Activated naive CD8-positive, alpha-beta T cell treated with anti-CD3 and anti-CD28 coated beads for 36 hours (primary cell): ENCODE data around the gene PCBP2. TPM values are rescaled to one million over a fixed set of nuclear protein-coding genes. Genes with fewer than 3 reads are reported as not detected.

Source experiments
- DNase-seq: peaks from one replicate; pipeline ENCODE4 v3.0.0; 2021
- H3K27ac Mint-ChIP-seq: one replicate; pipeline ENCODE4 v1.8.0; 2022; ENCODE audit warnings: mild to moderate bottlenecking, moderate library complexity, mixed read lengths
- H3K27me3 Mint-ChIP-seq: one replicate; pipeline ENCODE4 v1.8.0; 2022; ENCODE audit warnings: mild to moderate bottlenecking, mixed read lengths
- H3K36me3 Mint-ChIP-seq: one replicate; pipeline ENCODE4 v1.8.0; 2021; ENCODE audit warnings: mild to moderate bottlenecking, mixed read lengths
- H3K4me1 Mint-ChIP-seq: one replicate; pipeline ENCODE4 v1.8.0; 2021; ENCODE audit warnings: mixed read lengths
- H3K4me3 Mint-ChIP-seq: one replicate; pipeline ENCODE4 v1.8.0; 2022; ENCODE audit warnings: mild to moderate bottlenecking, moderate library complexity, mixed read lengths
- H3K9me3 Mint-ChIP-seq: one replicate; pipeline ENCODE4 v1.8.0; 2022; ENCODE audit warnings: mixed read lengths
- total RNA-seq, 2 experiments: library from RNA; stranded (reverse); gene quantifications; one replicate each; pipeline ENCODE4 v1.2.3, GENCODE V29; 2021

Gene PCBP2
- total RNA-seq, 2 experiments from 2014 or later = 1,052 to 1,089 TPM

- H3K27ac Mint-ChIP-seq = no peak overlapping the region
- H3K36me3 Mint-ChIP-seq = peaks cover 4% of the 10 kb centered on the region
- no peaks in the 10 kb centered on the region for H3K27me3 Mint-ChIP-seq
- H3K4me1 Mint-ChIP-seq = peaks cover 29% of the 10 kb centered on the region
- no peaks in the 10 kb centered on the region for H3K9me3 Mint-ChIP-seq
- DNase-seq = no peak
- no peak overlapping the region for H3K4me3 Mint-ChIP-seq
Measured at GRCh38 chr12:53489242-53489864, 37.5 kb downstream of the PCBP2 start.

- no peak for DNase-seq
- Mint-ChIP-seq H3K4me1 (peaks cover 21% of the 10 kb centered on the region), H3K27ac (peak overlapping the region; percentile 73)
Measured at GRCh38 chr12:53492188-53492587, 40.3 kb downstream of the PCBP2 start.

GRCh38 chr12:53492830-53493609 lies 41.1 kb downstream of the PCBP2 start:
- Mint-ChIP-seq H3K4me3 (peak overlapping the region; percentile 87), H3K9me3 (no peaks in the 10 kb centered on the region), H3K4me1 (peaks cover 22% of the 10 kb centered on the region), H3K36me3 (no peaks in the 10 kb centered on the region), H3K27me3 (no peaks in the 10 kb centered on the region), H3K27ac (peak overlapping the region; percentile 84)
- peak; percentile 90 for DNase-seq

More at GRCh38 chr12:53492188-53492587, 40.3 kb downstream of the PCBP2 start:
- Mint-ChIP-seq H3K27me3 (no peaks in the 10 kb centered on the region), H3K36me3 (peaks cover 2% of the 10 kb centered on the region), H3K9me3 (no peaks in the 10 kb centered on the region), H3K4me3 (peak overlapping the region; percentile 62)

- Mint-ChIP-seq H3K4me3 (peak overlapping the region; percentile 87), H3K27me3 (no peaks in the 10 kb centered on the region), H3K36me3 (no peaks in the 10 kb centered on the region), H3K9me3 (no peaks in the 10 kb centered on the region), H3K27ac (peak overlapping the region; percentile 84), H3K4me1 (peaks cover 29% of the 10 kb centered on the region)
- no peak for DNase-seq
Measured at GRCh38 chr12:53493610-53494391, 41.9 kb downstream of the PCBP2 start.

GRCh38 chr12:53495903-53496751 lies 44.2 kb downstream of the PCBP2 start:
- Mint-ChIP-seq H3K9me3 (no peaks in the 10 kb centered on the region), H3K4me3 (no peak overlapping the region), H3K27me3 (no peaks in the 10 kb centered on the region), H3K4me1 (peaks cover 37% of the 10 kb centered on the region), H3K36me3 (no peaks in the 10 kb centered on the region), H3K27ac (no peak overlapping the region)
- DNase-seq = no peak

GRCh38 chr12:53496752-53497032 lies 44.8 kb downstream of the PCBP2 start:
- Mint-ChIP-seq H3K4me3 (no peak overlapping the region), H3K36me3 (no peaks in the 10 kb centered on the region), H3K4me1 (peaks cover 37% of the 10 kb centered on the region), H3K9me3 (no peaks in the 10 kb centered on the region), H3K27me3 (no peaks in the 10 kb centered on the region), H3K27ac (no peak overlapping the region)
- no peak for DNase-seq

GRCh38 chr12:53497461-53497860 lies 45.6 kb downstream of the PCBP2 start:
- Mint-ChIP-seq H3K27ac (peak overlapping the region; percentile 5), H3K4me1 (peaks cover 36% of the 10 kb centered on the region), H3K36me3 (no peaks in the 10 kb centered on the region), H3K4me3 (no peak overlapping the region), H3K27me3 (no peaks in the 10 kb centered on the region), H3K9me3 (no peaks in the 10 kb centered on the region)
- no peak for DNase-seq

GRCh38 chr12:53498235-53498630 lies 46.3 kb downstream of the PCBP2 start:
- Mint-ChIP-seq H3K36me3 (no peaks in the 10 kb centered on the region), H3K4me3 (peak overlapping the region; percentile 88), H3K4me1 (peaks cover 37% of the 10 kb centered on the region), H3K9me3 (no peaks in the 10 kb centered on the region), H3K27ac (peak overlapping the region; percentile 79), H3K27me3 (no peaks in the 10 kb centered on the region)
- no peak for DNase-seq

GRCh38 chr12:53499266-53500141 lies 47.6 kb downstream of the PCBP2 start, which contains the start of gene MAP3K12:
Gene MAP3K12 (minus strand): TSS chr12:53499458. CDS start chr12:53487391, 12,067 bp downstream.
- Mint-ChIP-seq H3K27me3 (no peaks in the 10 kb centered on the region), H3K4me1 (peaks cover 28% of the 10 kb centered on the region), H3K4me3 (peak within 1 kb of the TSS; percentile 88), H3K9me3 (no peaks in the 10 kb centered on the region), H3K36me3 (no peaks in the 10 kb centered on the region), H3K27ac (peak within 1 kb of the TSS; percentile 93)
- DNase-seq = peak; percentile 74

GRCh38 chr12:53500142-53500775 lies 48.4 kb downstream of the PCBP2 start:
- peak overlapping the region; percentile 93 for H3K27ac Mint-ChIP-seq
- no peak for DNase-seq
- H3K4me1 Mint-ChIP-seq = peaks cover 28% of the 10 kb centered on the region
- H3K4me3 Mint-ChIP-seq = peak overlapping the region; percentile 88
- no peaks in the 10 kb centered on the region for H3K9me3 Mint-ChIP-seq
- no peaks in the 10 kb centered on the region for H3K36me3 Mint-ChIP-seq
- no peaks in the 10 kb centered on the region for H3K27me3 Mint-ChIP-seq

- peaks cover 4% of the 10 kb centered on the region for H3K36me3 Mint-ChIP-seq
- peaks cover 28% of the 10 kb centered on the region for H3K4me1 Mint-ChIP-seq
- no peaks in the 10 kb centered on the region for H3K9me3 Mint-ChIP-seq
- peak; percentile 94 for DNase-seq
- peak within 1 kb of the TSS; percentile 88 for H3K4me3 Mint-ChIP-seq
- no peaks in the 10 kb centered on the region for H3K27me3 Mint-ChIP-seq
- peak within 1 kb of the TSS; percentile 93 for H3K27ac Mint-ChIP-seq
Measured at GRCh38 chr12:53500776-53501614, 49.1 kb downstream of the PCBP2 start, which contains the start of gene TARBP2. Gene TARBP2 (plus strand): TSS chr12:53501283. CDS start chr12:53501409, 126 bp downstream.

GRCh38 chr12:53501615-53502181 lies 49.8 kb downstream of the PCBP2 start:
- Mint-ChIP-seq H3K4me1 (peaks cover 28% of the 10 kb centered on the region), H3K27ac (peak overlapping the region; percentile 93), H3K9me3 (no peaks in the 10 kb centered on the region), H3K4me3 (peak overlapping the region; percentile 88), H3K27me3 (no peaks in the 10 kb centered on the region), H3K36me3 (peaks cover 4% of the 10 kb centered on the region)
- no peak for DNase-seq
